PC-9 (cell line): ENCODE measurements around the gene ANKRD17. TPM values are rescaled to one million over a fixed set of nuclear protein-coding genes. Genes with fewer than 3 reads are reported as not detected.

Source experiments
- BruUV-seq: library from RNA; stranded (reverse); fragments of 400-500 nt; replicated peaks from 2 replicates; lab custom pipeline; 2021; lab: Mats Ljungman, UMichigan
- CTCF ChIA-PET: fragments of 300-600 bp; sonication (Branson Sonifier 250); formaldehyde crosslinking; loops from one replicate; lab custom pipeline; 2022; ENCODE audit warnings: antibody characterized with exemption; lab: Charles Lee
- POLR2A ChIA-PET: fragments of 300-600 bp; sonication (Branson Sonifier 250); formaldehyde crosslinking; loops from one replicate; lab custom pipeline; 2022; ENCODE audit warnings: antibody characterized with exemption; ENCODE audit not compliant: unreplicated experiment; lab: Charles Lee
- DNase-seq, 2 experiments: peaks; one replicate each; pipeline versions ENCODE4 v3.0.0 to v3.0.0-alpha.2; 2015 to 2022; ENCODE audit warnings: mixed read lengths in 1 of 2
- H2AFZ ChIP-seq: fragments of 200-600 bp; sonication (generic); 2 replicates; pipeline ENCODE4 v1.8.1; 2017; ENCODE audit warnings: antibody characterized with exemption
- H3F3A ChIP-seq: fragments of 200-600 bp; sonication (generic); 2 replicates; pipeline ENCODE4 v1.8.1; 2017; ENCODE audit warnings: antibody characterized with exemption, mild to moderate bottlenecking, low read depth; ENCODE audit not compliant: insufficient read depth
- H3K27ac ChIP-seq: fragments of 200-600 bp; sonication (generic); 2 replicates; pipeline ENCODE4 v1.6.1; 2016; ENCODE audit warnings: mixed run types
- H3K27me3 ChIP-seq: fragments of 200-600 bp; sonication (generic); 2 replicates; pipeline ENCODE4 v1.6.1; 2016; ENCODE audit warnings: low read depth, mixed run types; ENCODE audit not compliant: insufficient read depth
- H3K36me3 ChIP-seq: fragments of 200-600 bp; sonication (generic); 2 replicates; pipeline ENCODE4 v1.6.1; 2016; ENCODE audit warnings: low read depth, mixed run types
- H3K4me1 ChIP-seq: fragments of 200-600 bp; sonication (generic); replicated peaks from 2 replicates; pipeline ENCODE4 v1.6.1; 2016; ENCODE audit warnings: mixed run types; ENCODE audit not compliant: insufficient read depth
- H3K4me2 ChIP-seq: fragments of 200-600 bp; sonication (generic); 2 replicates; pipeline ENCODE4 v1.6.1; 2017; ENCODE audit warnings: mixed run types
- H3K4me3 ChIP-seq: fragments of 200-600 bp; sonication (generic); 2 replicates; pipeline ENCODE4 v1.6.1; 2016; ENCODE audit warnings: mixed run types
- H3K79me2 ChIP-seq: fragments of 200-600 bp; sonication (generic); 2 replicates; pipeline ENCODE4 v1.6.1; 2017; ENCODE audit warnings: low read depth, mixed run types
- H3K9me2 ChIP-seq: fragments of 200-600 bp; sonication (generic); 2 replicates; pipeline ENCODE4 v1.8.1; 2017; ENCODE audit warnings: mild to moderate bottlenecking; ENCODE audit not compliant: insufficient read depth
- H3K9me3 ChIP-seq: fragments of 200-600 bp; sonication (generic); 2 replicates; pipeline ENCODE4 v1.8.1; 2016; ENCODE audit warnings: low read depth; ENCODE audit not compliant: insufficient read depth
- H4K20me1 ChIP-seq: fragments of 200-600 bp; sonication (generic); 2 replicates; pipeline ENCODE4 v1.8.1; 2017; ENCODE audit not compliant: insufficient read depth
- CTCF ChIP-seq: fragments of 200-600 bp; sonication (generic); conservative IDR thresholded peaks from 2 replicates; pipeline ENCODE4 v1.6.1; 2017; ENCODE audit warnings: mixed run types, antibody characterized with exemption, mild to moderate bottlenecking, moderate library complexity
- EZH2 ChIP-seq: fragments of 200-600 bp; sonication (generic); IDR thresholded peaks from 2 replicates; pipeline ENCODE4 v1.8.0; 2017; ENCODE audit warnings: antibody characterized with exemption, low read depth
- intact Hi-C: fragments of 100-400 bp; cut with micrococcal nuclease; formaldehyde crosslinking; loops from one replicate; pipeline ENCODE4 v1.10.0; 2022; ENCODE audit not compliant: unreplicated experiment
- total RNA-seq: library from RNA; stranded (reverse); gene quantifications from 2 replicates; pipeline ENCODE4 v1.2.3, GENCODE V29; 2021

ANKRD17 gene
- total RNA-seq, 1 experiment from 2014 or later: 37.9 TPM

- Histone ChIP-seq H3K9me2 (no peaks in the 10 kb centered on the region), H2AFZ (no peak overlapping the region), H3K4me3 (no peak overlapping the region), H3K4me2 (no peak overlapping the region), H3K36me3 (no peaks in the 10 kb centered on the region), H3K4me1 (no peaks in the 10 kb centered on the region), H3K27ac (no peak overlapping the region), H3K9me3 (no peaks in the 10 kb centered on the region), H3K27me3 (no peaks in the 10 kb centered on the region), H3F3A (no peaks in the 10 kb centered on the region), H3K79me2 (no peaks in the 10 kb centered on the region), H4K20me1 (no peaks in the 10 kb centered on the region)
- ChIA-PET CTCF (no interaction called here), POLR2A (no interaction called here)
- DNase-seq: no peak
- BruUV-seq: no TSS peak
- intact Hi-C loops: no loop called here
- TF ChIP-seq EZH2 (no peak), CTCF (no peak)
Observed at GRCh38 chr4:73028621-73029020, 230.0 kb downstream of the ANKRD17 start.

Other genes starting within 250 kb of the ANKRD17 start
- gene COX18, start 189.1 kb downstream of the ANKRD17 start, total RNA-seq: 8.0 TPM in 2 replicates
- not detected in 2 replicates for gene ALB, start 145.5 kb upstream of the ANKRD17 start, total RNA-seq
- 0.92 and 1.7 TPM in 2 replicates for gene AFP, start 177.4 kb upstream of the ANKRD17 start, total RNA-seq
- not detected in 2 replicates for gene AFM, start 222.9 kb upstream of the ANKRD17 start, total RNA-seq